Stimulated activated CD8-positive, alpha-beta memory T cell treated with anti-CD3 and anti-CD28 coated beads, Interleukin-4, amount 100 ng/mL, for 4 hours (primary cell): Measurements from ENCODE around the gene RNF169.
A peak's percentile ranks its signal among the peaks of the same experiment; 100 is the strongest.
"Not testable (repeated sequence)": the region's sequence is repeated elsewhere in the genome, so short reads cannot be mapped to it uniquely, and the experiment has no call there.

Experiments
- DNase-seq, 2 donors: peaks; one replicate each; pipeline ENCODE4 v3.0.0-alpha.2; 2020; ENCODE audit warnings: low read depth in 2 of 2, low spot score in 1 of 2

RNF169 gene

DNA sequence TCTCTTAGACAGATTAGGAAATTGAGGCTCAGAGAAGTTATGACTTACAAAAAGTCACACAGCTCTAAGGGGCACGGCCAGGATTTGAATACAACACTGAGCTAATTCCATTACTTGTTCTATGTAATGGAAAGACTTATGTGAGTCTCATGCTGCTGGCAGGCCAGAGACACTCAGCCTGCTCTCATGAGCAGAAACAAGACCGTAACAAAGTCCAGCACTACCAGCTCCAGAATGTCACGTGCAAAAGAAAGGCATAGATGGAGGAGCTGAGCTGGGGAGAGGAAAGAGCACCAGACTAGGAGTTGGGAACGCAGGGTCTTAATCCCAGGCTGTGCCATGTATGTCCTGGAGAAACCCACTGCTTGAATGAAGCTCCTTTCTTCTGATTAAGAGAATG is 19.3 kb upstream of the RNF169 start:
- DNase-seq: no peak

DNA sequence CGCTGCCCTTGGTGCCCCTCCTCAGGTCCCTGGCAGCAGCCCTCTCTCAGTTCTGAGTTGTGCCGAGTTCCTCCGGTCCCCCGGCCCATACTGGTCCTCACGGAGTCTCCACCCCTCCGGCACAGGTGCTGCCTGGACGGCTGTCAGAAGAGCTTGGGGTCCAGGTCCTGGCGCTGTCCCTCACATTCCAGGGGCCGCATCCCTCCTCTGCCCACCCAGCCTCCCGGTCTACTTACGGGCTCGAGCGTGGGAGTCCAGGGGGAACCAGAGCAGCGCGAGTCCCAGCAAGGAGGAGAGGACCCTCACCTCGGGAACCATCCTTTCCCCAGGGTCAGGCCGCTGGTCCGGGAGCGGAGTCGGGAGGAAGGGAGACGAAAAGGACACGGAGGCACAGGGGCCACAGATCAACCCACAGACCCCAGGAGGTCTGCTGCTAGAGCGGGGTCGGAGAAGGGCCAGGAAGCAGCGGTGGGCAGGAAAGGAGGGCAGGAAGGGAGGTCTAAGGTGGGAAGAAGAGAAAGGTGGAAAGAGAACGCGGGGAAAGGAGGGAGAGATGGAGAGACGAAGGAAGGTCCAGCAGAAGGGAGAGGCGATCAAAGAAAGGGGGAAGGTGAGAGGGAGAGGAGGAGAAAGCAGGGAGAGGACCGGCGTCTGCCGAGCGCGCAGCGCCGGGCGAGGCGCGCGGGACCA is 17.9 kb upstream of the RNF169 start:
- no peak for DNase-seq

DNA sequence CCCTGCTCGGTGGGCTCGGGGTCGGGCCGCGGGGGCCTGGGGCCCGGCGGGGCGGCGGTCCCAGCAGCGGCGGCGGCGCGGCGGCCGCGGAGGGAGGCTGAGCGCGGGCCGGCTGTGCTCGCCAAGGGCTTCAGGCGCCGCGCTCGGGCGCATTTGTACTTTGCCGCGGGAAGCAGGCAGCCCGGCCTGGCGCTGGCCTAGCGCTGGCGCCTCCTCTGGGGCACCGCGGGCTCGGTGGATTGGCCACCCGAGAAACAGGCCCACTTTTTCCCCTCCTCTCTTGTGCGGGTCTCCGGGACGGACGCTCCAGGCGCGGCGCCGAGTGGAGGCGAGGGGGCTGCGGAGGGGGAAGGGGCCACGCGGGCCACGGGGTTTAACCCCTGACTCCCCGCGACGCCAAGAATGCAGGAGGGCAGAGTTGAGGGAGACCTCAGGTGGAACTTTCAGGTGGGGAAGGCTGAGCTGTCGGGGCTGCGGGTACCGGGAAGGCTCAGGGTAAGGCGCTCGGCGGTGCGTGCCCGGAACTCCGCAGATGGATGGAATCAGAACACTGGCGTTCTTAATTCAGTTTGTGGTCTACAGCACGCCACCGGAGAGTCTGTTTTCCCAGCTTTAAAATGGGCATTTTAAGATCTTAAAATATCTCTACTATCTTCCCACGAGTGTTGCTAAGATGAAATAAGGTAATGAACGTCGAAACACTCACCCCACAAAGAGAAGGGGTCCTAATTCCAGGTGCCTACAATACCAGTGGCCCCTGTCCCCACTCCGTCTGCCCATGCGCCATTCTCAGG is 17.2 kb upstream of the RNF169 start, which contains the start of gene CHRDL2:
Gene CHRDL2, minus strand, starts transcription at position 126 of the 794 bp plus-strand sequence. CDS start 538 bp downstream, outside the sequence.
- DNase-seq: no peak

DNA sequence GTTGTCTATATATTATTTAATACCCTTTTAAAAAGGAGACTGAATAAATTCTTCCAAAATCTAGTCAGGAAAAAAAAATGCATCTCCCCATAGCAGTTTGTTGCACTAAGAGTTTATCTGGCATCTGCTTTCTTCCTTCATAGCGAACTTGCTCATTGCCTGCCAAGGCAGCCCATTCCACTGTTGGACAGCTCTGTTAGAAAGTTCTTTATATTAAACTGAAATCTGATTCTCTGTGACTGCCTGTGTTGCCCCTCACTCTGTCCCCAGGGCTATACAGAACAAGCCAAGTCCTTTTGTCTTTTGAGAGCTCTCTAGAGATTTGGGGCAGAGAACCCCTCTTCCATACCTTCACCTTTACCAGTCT is 14.1 kb upstream of the RNF169 start:
- no peak for DNase-seq

DNA sequence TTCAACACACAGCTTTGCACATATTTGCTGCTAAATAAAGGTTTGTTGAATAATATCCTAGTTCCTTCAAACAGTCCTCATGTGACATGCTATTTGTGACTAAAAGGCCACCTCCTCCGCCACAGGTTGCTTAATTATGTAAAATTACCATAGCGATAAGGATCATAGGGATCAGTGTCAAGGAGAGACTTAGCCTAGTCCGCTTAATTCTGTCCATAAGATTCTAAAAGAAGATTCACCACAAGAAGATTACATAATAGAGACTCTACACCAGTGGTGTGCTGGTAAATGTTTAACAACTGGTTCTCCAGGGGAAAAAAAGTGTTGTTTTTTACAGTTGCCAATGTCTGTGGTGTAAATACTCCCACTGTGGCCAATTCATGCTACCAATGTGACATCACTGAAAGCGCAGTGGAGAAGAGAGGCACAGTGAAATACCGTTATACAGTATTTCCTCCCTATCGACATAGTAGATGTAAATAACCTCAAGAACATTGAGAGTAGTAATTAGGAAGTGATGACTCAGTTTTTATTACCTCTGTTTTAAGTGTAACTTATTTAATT is 13.2 kb upstream of the RNF169 start:
- no peak for DNase-seq

DNA sequence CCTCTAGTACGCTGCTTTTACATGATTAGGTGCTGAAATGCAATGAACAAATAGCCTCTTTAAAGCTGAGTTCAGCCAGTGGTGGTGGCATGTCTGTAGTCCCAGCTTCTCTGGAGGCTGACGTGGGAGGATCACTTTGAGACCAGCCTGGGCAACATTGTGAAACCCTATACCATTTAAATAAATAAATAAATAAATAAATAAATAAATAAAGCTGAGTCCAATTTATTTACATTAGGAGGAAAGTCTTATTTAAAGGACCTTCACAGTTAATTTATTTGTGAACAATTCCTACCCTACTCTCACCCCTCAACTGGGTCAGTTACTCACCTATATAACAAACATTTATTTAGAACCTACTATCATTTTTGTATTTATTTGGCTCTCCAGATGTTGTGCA is 12.6 kb upstream of the RNF169 start:
- no peak for DNase-seq

DNA sequence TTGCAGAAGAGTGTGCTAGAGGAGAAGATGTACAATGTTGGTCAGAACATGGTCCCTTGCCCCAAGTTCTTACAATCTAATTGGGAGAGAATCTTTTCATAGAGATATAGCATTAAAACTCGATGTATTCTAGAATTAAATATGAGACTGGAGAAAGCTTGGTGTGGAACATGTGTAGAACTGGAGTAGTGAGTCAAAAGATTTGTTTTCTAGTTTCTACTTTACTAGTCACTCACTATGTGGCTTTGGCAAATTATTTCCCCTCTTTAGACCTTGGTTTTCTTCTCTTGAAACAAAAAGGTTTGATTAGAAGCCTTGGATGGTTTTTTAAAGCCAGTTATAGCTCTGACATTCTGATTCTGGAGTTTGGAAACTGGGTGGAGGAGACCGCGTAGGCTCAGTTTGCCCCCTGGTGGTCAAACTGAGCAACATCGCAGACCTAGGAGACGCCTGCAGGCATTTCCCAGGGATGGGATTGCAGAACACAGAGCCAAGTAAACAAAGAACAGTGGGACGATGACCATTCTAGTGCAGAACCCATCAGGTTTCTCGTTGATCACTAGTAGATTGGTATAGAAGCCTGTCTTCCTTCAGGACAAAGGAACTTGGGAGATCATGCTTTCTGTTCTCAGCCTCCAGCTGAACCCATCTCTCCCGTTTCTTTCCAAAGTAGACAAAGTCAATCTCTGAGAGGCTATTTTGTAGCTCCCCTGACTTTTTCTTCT is 8.9 kb upstream of the RNF169 start:
- DNase-seq: peak in 1 of 2 donors; percentile 12

DNA sequence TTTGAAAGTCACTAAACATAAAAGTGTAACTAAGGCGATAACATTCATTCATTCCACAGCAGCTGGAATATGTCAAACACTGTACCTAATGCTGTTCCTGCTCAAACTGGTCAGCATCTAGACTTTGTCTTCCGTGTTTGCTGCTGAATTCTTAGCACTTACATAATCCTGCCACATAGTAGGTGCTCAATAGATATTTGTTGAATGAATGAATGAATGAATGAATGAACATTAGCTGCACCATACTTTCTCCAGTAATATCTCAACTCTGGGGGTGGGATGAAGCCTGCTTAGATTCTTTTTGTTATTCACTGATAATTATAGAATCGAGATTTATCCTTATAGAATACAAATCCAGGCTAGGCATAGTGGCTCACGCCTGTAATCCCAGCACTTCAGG is 6.6 kb upstream of the RNF169 start:
- no peak for DNase-seq

DNA sequence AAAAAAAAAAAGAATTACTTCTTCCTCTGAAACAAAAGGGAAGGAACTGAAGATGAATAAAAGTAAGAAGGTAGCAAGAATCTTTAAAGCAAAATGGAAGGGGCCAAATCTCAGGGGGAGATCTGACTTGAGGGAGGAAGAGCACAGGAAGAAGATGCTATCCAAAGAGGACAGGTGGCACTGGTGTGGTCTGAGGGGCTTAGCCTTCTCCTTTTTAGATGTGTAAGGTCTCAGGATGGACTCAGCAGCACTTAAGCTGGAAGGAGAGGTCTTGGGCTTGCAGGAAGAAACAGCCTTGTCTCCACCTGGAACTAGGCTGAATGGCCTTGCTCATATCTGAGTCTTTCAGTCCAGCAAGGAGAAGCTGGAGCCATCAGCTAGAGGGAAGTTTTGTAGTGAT is 5.0 kb upstream of the RNF169 start:
- DNase-seq: no peak

DNA sequence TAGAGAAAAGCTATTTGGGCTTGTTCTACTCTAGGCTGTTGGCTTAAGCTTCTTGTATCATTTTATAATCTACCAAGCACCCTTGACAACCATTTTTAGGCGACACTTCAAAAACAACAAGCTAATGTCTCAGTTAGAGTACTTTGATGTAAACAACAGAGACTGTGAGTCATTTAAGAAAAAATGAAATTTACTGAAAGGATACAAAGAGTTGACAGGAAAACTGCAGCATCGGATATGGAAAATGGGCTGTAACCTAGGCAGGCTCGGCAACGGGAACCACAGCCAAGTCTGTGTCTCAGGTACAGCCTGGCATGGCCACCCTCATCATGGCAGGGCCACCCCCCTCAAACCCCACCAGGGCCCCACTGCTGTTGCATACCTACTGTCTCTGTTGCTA is 4.4 kb upstream of the RNF169 start:
- no peak for DNase-seq

DNA sequence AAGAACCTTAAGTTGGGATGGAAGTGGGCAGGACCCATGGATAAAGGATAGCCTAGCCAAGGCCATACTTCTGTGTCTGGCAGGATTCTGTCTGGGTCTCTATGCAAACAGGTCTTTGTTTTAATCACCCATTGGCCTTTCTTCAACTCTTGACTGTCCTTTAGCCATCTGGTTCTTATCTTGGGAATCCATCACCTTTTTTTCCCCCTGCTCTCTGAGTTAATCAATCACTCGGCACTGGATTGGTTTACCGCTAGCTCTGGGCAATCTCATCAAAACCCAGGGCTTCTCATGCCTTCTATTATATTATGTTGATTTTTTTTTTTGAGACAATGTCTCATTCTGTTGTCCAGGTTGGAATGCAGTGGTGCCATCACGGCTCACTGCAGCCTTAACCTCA is 1.8 kb upstream of the RNF169 start:
- DNase-seq: no peak

DNA sequence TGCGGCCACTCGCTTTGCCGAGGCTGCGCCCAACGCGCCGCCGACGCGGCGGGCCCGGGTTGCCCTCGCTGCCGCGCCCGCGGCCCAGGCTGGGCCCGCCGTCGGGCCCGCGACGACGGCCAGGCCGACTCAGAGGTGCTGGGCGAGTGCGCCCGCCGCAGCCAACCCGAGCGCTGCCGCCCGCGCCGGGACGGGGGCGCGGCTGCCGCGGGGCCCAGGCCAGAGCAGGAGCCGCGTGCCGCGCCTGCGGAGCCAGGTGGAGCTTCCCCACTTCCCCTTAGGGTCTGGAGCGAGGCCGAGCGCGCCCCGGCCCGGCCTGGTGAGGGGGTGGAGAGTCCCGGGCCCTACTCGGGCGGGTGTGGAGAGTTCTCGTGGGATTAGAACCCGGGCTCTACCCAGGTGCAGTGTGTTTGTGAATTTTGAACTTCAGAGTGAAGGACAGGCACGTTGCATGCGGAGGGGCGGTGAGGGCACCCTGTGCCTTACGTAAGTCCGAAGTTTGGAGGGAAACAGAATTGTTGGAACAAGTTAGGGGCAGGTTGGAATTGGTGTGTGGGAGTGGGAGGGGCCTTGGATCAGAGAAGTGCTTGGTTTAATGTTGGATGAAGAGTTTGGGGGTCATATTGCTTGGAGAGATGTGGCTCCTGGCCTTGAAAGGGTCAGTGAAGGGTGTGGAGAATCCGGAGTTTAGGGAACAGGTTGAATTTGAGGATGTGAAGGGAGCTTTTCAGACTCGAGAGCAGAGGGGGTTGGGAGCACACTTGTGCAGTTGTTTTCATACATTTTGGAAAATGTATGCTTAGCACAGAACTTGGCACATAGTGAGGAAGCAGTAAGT is 697 bp downstream of the RNF169 start:
- DNase-seq: peak in 1 of 2 donors; percentile 5

DNA sequence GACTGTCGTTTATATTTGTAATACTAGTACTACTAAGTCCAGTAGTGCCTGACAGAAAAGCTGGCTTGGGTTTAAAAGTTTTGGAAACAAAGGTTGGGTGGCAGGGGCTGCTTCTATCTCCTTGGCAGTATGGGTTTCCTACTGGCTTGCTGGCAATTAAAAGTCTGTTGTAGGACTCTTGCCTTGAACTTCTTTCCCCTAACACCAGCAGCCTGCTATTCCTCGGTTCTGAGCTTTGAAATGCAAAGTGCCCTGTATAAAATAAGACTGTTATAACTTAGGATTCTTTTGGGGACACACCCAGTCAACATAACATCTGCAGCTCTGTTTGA is 1.3 kb downstream of the RNF169 start:
- no peak for DNase-seq

DNA sequence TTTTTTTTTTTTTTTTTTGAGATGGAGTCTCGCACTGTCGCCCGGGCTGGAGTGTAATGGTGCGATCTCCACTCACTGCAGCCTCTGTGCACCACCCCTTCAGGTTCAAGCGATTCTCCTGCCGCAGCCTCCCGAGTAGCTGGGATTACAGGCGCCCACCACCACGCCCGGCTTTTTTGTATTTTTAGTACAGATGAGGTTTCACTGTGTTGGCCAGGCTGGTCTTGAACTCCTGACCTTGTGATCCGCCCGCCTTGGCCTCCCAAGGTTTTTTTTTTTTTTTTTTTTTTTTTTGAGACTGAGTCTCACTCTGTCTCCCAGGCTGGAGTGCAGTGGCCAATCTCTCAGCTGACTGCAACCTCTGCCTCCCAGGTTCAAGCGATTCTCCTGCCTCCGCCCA is 1.9 kb downstream of the RNF169 start:
- DNase-seq: not testable (repeated sequence)

DNA sequence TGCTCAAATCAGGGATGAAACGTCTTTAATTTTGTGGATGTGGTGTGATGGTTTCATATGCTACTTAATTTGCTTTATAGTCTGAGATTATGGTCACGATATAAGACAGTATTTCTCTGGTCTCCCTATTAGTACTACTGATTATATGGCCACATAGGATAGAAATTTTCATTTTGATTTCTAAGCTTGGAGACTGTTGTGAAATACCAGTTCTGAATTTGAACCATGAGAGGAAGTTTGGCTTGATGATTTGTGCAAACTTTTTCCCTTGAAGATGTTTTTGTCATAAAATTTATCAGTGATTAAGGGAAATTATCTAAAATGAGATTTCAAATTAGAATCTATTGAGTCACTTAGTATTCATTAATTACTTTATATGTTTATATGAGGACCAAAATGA is 2.7 kb downstream of the RNF169 start:
- DNase-seq: no peak

DNA sequence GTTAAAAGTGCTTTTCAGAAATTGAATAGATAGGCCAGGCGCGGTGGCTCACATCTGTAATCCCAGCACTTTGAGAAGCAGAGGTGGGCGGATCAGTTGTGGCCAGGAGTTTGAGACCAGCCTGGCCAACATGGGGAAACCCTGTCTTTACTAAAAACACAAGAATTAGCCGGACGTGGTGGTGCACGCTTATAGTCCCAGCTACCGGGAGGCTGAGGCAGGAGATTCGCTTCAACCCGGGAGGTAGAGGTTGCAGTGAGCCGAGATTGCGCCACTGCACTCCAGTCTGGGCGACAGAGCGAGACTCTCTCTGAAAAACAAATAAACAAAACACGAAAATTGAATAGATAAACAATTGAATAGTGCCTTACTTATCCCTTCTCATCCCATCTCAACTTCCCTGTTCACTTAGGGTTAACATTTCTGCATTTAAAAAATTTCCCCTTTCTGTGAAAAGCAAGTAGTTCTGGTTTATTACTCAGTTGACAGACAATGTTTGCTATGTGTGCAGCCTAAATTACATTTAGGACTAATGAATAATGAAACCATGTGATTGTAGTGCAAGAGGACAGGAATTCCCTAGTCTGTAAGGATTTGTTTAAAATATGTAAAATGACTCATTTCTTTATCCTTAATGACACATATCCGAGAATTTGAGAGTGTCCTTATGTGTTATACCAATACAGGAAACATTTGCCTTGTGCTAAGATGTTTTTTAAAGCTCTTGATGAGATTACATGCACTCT is 6.0 kb downstream of the RNF169 start:
- no peak for DNase-seq

DNA sequence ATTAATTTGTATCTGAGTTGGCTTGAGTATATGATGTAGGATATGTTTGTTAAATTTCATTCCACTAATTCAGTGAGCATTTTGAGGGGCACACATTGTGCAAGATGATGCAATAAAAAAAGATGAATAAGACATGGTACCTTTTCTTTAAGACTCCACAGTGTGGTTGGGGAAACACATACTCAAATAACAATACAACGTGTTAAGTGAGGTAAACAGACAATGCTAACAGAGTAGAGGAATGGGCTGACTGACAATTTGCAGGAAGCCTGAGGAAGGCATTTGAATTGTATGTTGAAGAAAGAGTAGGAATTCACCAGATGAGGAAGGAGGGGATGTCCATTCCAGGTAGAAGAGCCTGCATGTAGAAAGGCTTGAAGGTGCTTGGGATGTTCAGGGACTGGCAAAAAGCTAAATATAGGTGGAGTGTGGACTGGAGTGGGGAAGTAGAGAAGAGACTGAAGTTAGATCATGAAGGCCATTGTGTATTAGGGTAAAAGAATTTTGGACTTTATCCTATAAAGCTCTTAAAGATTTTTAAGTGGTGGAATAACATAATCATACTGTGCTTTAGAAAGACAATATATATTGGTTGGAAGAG is 6.8 kb downstream of the RNF169 start:
- no peak for DNase-seq

DNA sequence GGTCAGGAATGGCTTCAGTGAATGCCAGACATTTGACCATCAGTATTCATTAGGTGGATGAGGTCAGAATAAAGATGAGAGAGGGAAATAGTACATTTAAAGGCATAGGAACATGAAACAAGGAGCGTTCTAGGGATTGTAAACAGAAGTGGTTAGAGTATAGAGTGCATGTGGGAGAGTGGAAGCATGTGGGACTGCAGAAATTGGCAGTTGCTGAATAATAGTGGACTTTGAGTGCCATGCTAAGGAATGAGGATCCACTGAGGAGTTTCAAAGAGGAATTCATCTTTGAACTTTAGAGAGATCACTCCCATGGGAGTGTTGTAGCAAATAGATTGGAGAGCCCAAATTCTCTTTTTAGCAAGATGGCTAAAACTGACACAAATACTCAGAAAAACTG is 7.9 kb downstream of the RNF169 start:
- no peak for DNase-seq

DNA sequence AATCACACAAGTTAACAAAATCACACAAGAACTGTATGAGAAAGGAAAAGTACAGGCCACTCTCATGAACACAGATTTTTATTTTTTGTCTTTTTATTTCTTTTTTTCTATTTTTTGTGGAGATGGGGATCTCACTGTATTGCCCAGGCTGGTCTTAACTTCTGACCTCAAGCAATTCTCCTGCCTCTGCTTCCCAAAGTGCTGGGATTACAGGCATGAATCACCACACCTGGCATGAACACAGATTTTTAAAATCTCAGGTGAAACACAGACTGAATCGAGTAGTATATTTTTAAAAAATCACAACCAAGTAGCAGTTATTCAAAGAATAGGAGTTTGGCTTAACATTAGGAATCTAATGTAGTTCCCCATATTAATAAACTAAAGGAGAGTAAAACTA is 18.3 kb downstream of the RNF169 start:
- DNase-seq: no peak

DNA sequence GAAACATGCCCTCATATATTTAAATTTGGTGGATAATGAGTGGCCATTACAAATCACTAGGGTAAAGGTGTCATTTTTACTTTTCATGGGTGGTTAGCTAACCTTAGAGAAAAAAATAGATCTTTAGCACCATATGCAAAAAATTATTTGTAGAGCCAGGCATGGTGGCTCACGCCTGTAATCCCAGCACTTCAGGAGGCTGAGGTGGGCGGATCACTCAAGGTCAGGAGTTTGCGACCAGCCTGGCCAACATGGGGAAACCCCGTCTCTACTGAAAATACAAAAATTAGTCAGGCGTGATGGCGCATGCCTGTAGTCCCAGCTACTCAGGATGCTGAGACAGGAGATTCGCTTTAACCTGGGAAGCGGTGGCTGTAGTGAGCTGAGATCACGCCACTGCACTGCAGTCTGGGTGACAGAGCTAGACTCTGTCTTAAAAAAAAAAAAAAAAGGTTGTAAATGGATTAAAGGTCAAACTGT is 19.6 kb downstream of the RNF169 start:
- not testable (repeated sequence) for DNase-seq
